ENCODE data around the gene BCL7B. TPM values are rescaled to one million over a fixed set of nuclear protein-coding genes. Genes with fewer than 3 reads are reported as not detected.
"Not testable (repeated sequence)": the region's sequence is repeated elsewhere in the genome, so short reads cannot be mapped to it uniquely, and the experiment has no call there.

Gene BCL7B
- total and polyA plus RNA-seq, 12 donors, result 64.9 to 85.8 (median 73.0) TPM

DNA sequence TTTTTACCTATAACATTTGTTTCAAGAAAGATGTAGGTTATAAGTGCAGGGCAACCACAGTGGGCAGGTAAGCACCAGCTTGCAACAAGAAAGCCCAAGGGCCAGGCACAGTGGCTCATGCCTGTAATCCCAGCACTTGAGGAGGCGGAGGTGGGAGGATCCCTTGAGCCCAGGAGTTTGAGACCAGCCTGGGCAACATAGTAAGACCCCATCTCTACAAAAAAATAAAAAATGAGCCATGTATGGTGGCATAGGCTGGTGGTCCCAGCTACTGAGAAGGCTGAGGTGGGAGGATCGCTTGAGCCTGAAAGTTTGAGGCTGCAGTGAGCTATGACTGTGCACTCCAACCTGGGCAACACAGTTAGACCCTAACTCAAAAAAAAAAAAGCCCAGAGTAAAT is 12.8 kb downstream of the BCL7B start:
- no peak for TF ChIP-seq CTCF (IDR thresholded peaks at IDR 0.05)
- WGBS, 2 donors, result 96 to 100% methylated on average over 2 of the region's 2 CpGs
- peaks cover 0 to 29% (median 12%) of the 10 kb centered on the region in 9 donors for H3K4me1 ChIP-seq
- DNase-seq (no peak), ATAC-seq (no peak)
- peaks cover 0 to 94% (median 34%) of the 10 kb centered on the region in 9 donors for H3K36me3 ChIP-seq
- no peaks in the 10 kb centered on the region for H3K27me3 ChIP-seq
- intact Hi-C loops (cut with DNase I), result no loop called here
- H3K27ac ChIP-seq, result no peak overlapping the region
- H3K4me3 ChIP-seq, result no peak overlapping the region
- no peaks in the 10 kb centered on the region for H3K9me3 ChIP-seq

- H3K27me3 ChIP-seq, result no peaks in the 10 kb centered on the region
- 94% methylated on average over 10 of the region's 10 CpGs for WGBS, 2 donors
- intact Hi-C loops (cut with DNase I), result no loop called here
- DNase-seq (no peak), ATAC-seq (no peak)
- H3K4me1 ChIP-seq, result peaks cover 0 to 6% (median 0%) of the 10 kb centered on the region in 9 donors
- H3K9me3 ChIP-seq, result no peaks in the 10 kb centered on the region
- H3K27ac ChIP-seq, result no peak overlapping the region
- peaks cover 5 to 94% (median 59%) of the 10 kb centered on the region in 9 donors for H3K36me3 ChIP-seq
- TF ChIP-seq CTCF (IDR thresholded peaks at IDR 0.05), result no peak
- no peak overlapping the region for H3K4me3 ChIP-seq
These were observed 15.8 kb downstream of the BCL7B start for GRCh38 chr7:73541722-73542121.

GRCh38 chr7:73539709-73540108 is 17.8 kb downstream of the BCL7B start:
- Histone ChIP-seq H3K27me3 (no peaks in the 10 kb centered on the region), H3K4me3 (no peak overlapping the region), H3K36me3 (peaks cover 5 to 99% (median 65%) of the 10 kb centered on the region in 9 donors), H3K4me1 (no peaks in the 10 kb centered on the region), H3K9me3 (no peaks in the 10 kb centered on the region), H3K27ac (no peak overlapping the region)
- DNase-seq (no peak), ATAC-seq (no peak)
- WGBS, 2 donors, result 92 to 94% methylated on average over 13 of the region's 13 CpGs
- no peak for TF ChIP-seq CTCF (IDR thresholded peaks at IDR 0.05)
- intact Hi-C loops (cut with DNase I), result no loop called here

- H3K27me3 ChIP-seq; ATAC-seq; DNase-seq; H3K4me1 ChIP-seq; intact Hi-C loops (cut with DNase I); H3K9me3 ChIP-seq; H3K27ac ChIP-seq; H3K4me3 ChIP-seq: not testable (repeated sequence)
- WGBS, 2 donors, result 99 to 100% methylated on average over 2 of the region's 2 CpGs
- peaks cover 5 to 100% (median 65%) of the 10 kb centered on the region in 9 donors for H3K36me3 ChIP-seq
These were observed 19.0 kb downstream of the BCL7B start for GRCh38 chr7:73538510-73538909.

DNA sequence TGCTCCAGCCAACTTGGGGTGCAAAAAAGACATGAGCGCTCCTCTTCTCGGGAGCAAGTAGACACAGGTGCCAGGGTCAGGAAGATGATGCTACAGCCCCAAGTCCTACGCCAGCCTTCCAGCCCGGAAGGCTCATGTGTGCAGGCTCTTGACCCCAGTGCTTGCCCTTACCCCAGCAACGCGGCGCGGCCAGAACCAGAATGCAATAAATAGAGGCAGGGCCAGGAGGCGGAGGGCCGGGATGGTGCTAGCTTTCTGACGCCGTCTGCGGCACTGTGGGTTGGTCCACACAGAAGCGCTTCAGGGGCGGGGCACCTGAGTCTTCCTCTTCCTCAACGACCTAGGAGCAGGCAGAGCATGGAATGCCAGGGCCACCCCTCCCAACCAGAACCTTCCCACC is 20.4 kb downstream of the BCL7B start:
- H3K36me3 ChIP-seq, result peaks cover 5 to 92% (median 52%) of the 10 kb centered on the region in 9 donors
- no peak for TF ChIP-seq CTCF (IDR thresholded peaks at IDR 0.05)
- H3K4me3 ChIP-seq, result no peak overlapping the region
- no peaks in the 10 kb centered on the region for H3K9me3 ChIP-seq
- no peak overlapping the region for H3K27ac ChIP-seq
- ATAC-seq (peak in 1 of 8 donors; percentile 23), DNase-seq (no peak)
- WGBS, 2 donors, result 89 to 93% methylated on average over 16 of the region's 16 CpGs
- no peaks in the 10 kb centered on the region for H3K27me3 ChIP-seq
- intact Hi-C loops (cut with DNase I), result no loop called here
- no peaks in the 10 kb centered on the region for H3K4me1 ChIP-seq
